Measurements from ENCODE around the gene SASS6.

- TF ChIP-seq, protein P1, sequence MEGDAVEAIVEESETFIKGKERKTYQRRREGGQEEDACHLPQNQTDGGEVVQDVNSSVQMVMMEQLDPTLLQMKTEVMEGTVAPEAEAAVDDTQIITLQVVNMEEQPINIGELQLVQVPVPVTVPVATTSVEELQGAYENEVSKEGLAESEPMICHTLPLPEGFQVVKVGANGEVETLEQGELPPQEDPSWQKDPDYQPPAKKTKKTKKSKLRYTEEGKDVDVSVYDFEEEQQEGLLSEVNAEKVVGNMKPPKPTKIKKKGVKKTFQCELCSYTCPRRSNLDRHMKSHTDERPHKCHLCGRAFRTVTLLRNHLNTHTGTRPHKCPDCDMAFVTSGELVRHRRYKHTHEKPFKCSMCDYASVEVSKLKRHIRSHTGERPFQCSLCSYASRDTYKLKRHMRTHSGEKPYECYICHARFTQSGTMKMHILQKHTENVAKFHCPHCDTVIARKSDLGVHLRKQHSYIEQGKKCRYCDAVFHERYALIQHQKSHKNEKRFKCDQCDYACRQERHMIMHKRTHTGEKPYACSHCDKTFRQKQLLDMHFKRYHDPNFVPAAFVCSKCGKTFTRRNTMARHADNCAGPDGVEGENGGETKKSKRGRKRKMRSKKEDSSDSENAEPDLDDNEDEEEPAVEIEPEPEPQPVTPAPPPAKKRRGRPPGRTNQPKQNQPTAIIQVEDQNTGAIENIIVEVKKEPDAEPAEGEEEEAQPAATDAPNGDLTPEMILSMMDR (IDR thresholded peaks at IDR 0.05; ENCODE audit: insufficient read depth, low read depth, low read length): no peak
- no peak for TF ChIP-seq EZH2 (IDR thresholded peaks at IDR 0.05; ENCODE audit: insufficient read depth, low read length)
Observed at GRCh38 chr1:100080331-100080730, 52.4 kb downstream of the SASS6 start.

All from astrocyte (in vitro differentiated cells and primary cell).